Activated B cell treated with CpG ODN at 0.5 μM for 24 hours (primary cell): ENCODE data around the gene TMEM121. TPM values are rescaled to one million over a fixed set of nuclear protein-coding genes. Genes with fewer than 3 reads are reported as not detected.

Experiments
- ATAC-seq: fragments of 200-7000 bp; cut with Tn5 transposase; one replicate; pipeline ENCODE4 v1.10.0; 2021; ENCODE audit warnings: low read depth, mild to moderate bottlenecking, moderate library complexity
- CTCF ChIA-PET: fragments of 350-600 bp; sonication (Branson Sonifier 250); formaldehyde crosslinking; loops from one replicate; lab custom pipeline; 2021; ENCODE audit warnings: antibody characterized with exemption; lab: Charles Lee
- POLR2A ChIA-PET: fragments of 350-600 bp; sonication (Branson Sonifier 250); formaldehyde crosslinking; loops from one replicate; lab custom pipeline; 2021; ENCODE audit warnings: antibody characterized with exemption; lab: Charles Lee
- DNase-seq: peaks from one replicate; pipeline ENCODE4 v3.0.0; 2022
- H3K27ac Mint-ChIP-seq: one replicate; pipeline ENCODE4 v1.8.0; 2020; ENCODE audit warnings: mixed read lengths
- H3K27me3 Mint-ChIP-seq: one replicate; pipeline ENCODE4 v1.8.0; 2021; ENCODE audit warnings: mixed read lengths
- H3K36me3 Mint-ChIP-seq: one replicate; pipeline ENCODE4 v1.8.0; 2021; ENCODE audit warnings: low read depth, mixed read lengths
- H3K4me1 Mint-ChIP-seq: one replicate; pipeline ENCODE4 v1.8.0; 2021; ENCODE audit warnings: mixed read lengths
- H3K4me3 Mint-ChIP-seq: one replicate; pipeline ENCODE4 v1.8.0; 2020; ENCODE audit warnings: mild to moderate bottlenecking, mixed read lengths
- H3K9me3 Mint-ChIP-seq: one replicate; pipeline ENCODE4 v1.8.0; 2020; ENCODE audit warnings: mixed read lengths
- CTCF ChIP-seq: fragments of 200-600 bp; IDR thresholded peaks from one replicate; pipeline ENCODE4 v1.8.0; 2022; ENCODE audit warnings: antibody characterized with exemption, mild to moderate bottlenecking
- intact Hi-C: fragments of 100-400 bp; cut with micrococcal nuclease; formaldehyde crosslinking; loops from one replicate; pipeline ENCODE4 v1.15.1; 2024
- total RNA-seq: library from RNA; stranded (reverse); gene quantifications from 2 replicates; pipeline ENCODE4 v1.2.3, GENCODE V29; 2022

Gene TMEM121
- total RNA-seq, 1 donor from 2014 or later: 1.6 TPM

- CTCF ChIA-PET: no interaction called here
Observed at GRCh38 chr14:105500036-105500725, 26.2 kb upstream of the TMEM121 start.

GRCh38 chr14:105500726-105501101 lies 25.7 kb upstream of the TMEM121 start:
- DNase-seq (no peak), ATAC-seq (no peak)
- H3K27me3 Mint-ChIP-seq: peaks cover 4% of the 10 kb centered on the region
- ChIA-PET CTCF (no interaction called here), POLR2A (no interaction called here)
- no peaks in the 10 kb centered on the region for H3K9me3 Mint-ChIP-seq
- intact Hi-C loops: no loop called here
- H3K4me1 Mint-ChIP-seq: no peaks in the 10 kb centered on the region
- no peak overlapping the region for H3K27ac Mint-ChIP-seq
- H3K36me3 Mint-ChIP-seq: no peaks in the 10 kb centered on the region
- H3K4me3 Mint-ChIP-seq: no peak overlapping the region
- TF ChIP-seq CTCF: no peak

More at GRCh38 chr14:105500036-105500725, 26.2 kb upstream of the TMEM121 start:
- Mint-ChIP-seq H3K36me3 (no peaks in the 10 kb centered on the region), H3K4me3 (no peak overlapping the region), H3K9me3 (no peaks in the 10 kb centered on the region), H3K4me1 (no peaks in the 10 kb centered on the region), H3K27ac (no peak overlapping the region), H3K27me3 (peaks cover 4% of the 10 kb centered on the region)
- TF ChIP-seq CTCF: no peak
- no peak for ATAC-seq
- intact Hi-C loops: no loop called here
- no peak for DNase-seq
- POLR2A ChIA-PET: no interaction called here

GRCh38 chr14:105501504-105502291 lies 24.7 kb upstream of the TMEM121 start:
- intact Hi-C loops: no loop called here
- H3K4me3 Mint-ChIP-seq: no peak overlapping the region
- H3K4me1 Mint-ChIP-seq: no peaks in the 10 kb centered on the region
- DNase-seq (no peak), ATAC-seq (no peak)
- H3K27ac Mint-ChIP-seq: no peak overlapping the region
- H3K9me3 Mint-ChIP-seq: no peaks in the 10 kb centered on the region
- H3K36me3 Mint-ChIP-seq: no peaks in the 10 kb centered on the region
- TF ChIP-seq CTCF: no peak
- peaks cover 4% of the 10 kb centered on the region for H3K27me3 Mint-ChIP-seq
- CTCF ChIA-PET: no interaction called here
- POLR2A ChIA-PET: no interaction called here

- intact Hi-C loops: no loop called here
- no peak overlapping the region for H3K27ac Mint-ChIP-seq
- H3K4me1 Mint-ChIP-seq: no peaks in the 10 kb centered on the region
- CTCF ChIA-PET: no interaction called here
- DNase-seq (no peak), ATAC-seq (no peak)
- H3K27me3 Mint-ChIP-seq: peaks cover 4% of the 10 kb centered on the region
- H3K4me3 Mint-ChIP-seq: no peak overlapping the region
- H3K9me3 Mint-ChIP-seq: no peaks in the 10 kb centered on the region
- no peaks in the 10 kb centered on the region for H3K36me3 Mint-ChIP-seq
- POLR2A ChIA-PET: no interaction called here
- no peak for TF ChIP-seq CTCF
Observed at GRCh38 chr14:105502446-105503295, 23.7 kb upstream of the TMEM121 start.

GRCh38 chr14:105503296-105503640 lies 23.1 kb upstream of the TMEM121 start:
- H3K27me3 Mint-ChIP-seq: peaks cover 7% of the 10 kb centered on the region
- H3K27ac Mint-ChIP-seq: no peak overlapping the region
- intact Hi-C loops: no loop called here
- H3K36me3 Mint-ChIP-seq: no peaks in the 10 kb centered on the region
- DNase-seq: no peak
- no peaks in the 10 kb centered on the region for H3K4me1 Mint-ChIP-seq
- ATAC-seq: no peak
- TF ChIP-seq CTCF: no peak
- ChIA-PET CTCF (no interaction called here), POLR2A (no interaction called here)
- H3K9me3 Mint-ChIP-seq: no peaks in the 10 kb centered on the region
- no peak overlapping the region for H3K4me3 Mint-ChIP-seq
